MM.1S (cell line): ENCODE measurements around the gene SIM2.

ENCODE experiments used
- DNase-seq: peaks from one replicate; pipeline ENCODE4 v3.0.0-alpha.2; 2015
- H2AFZ ChIP-seq: fragments of 300-600 bp; sonication (generic); 2 replicates; pipeline ENCODE4 v1.6.0; 2016; ENCODE audit warnings: antibody characterized with exemption, low read length
- H3F3A ChIP-seq: fragments of 300-600 bp; sonication (generic); 2 replicates; pipeline ENCODE4 v1.6.1; 2016; ENCODE audit warnings: mild to moderate bottlenecking, antibody characterized with exemption, low read length, moderate library complexity, mixed read lengths; ENCODE audit not compliant: insufficient read depth
- H3K27ac ChIP-seq: fragments of 300-600 bp; sonication (generic); 2 replicates; pipeline ENCODE4 v1.5.1; 2016; ENCODE audit warnings: mild to moderate bottlenecking, low read length
- H3K27me3 ChIP-seq: fragments of 300-600 bp; sonication (generic); replicated peaks from 2 replicates; pipeline ENCODE4 v1.6.0; 2016; ENCODE audit warnings: low read length; ENCODE audit not compliant: insufficient read depth
- H3K36me3 ChIP-seq: fragments of 300-600 bp; sonication (generic); replicated peaks from 2 replicates; pipeline ENCODE4 v1.6.1; 2016; ENCODE audit warnings: mild to moderate bottlenecking, low read length, mixed read lengths; ENCODE audit not compliant: insufficient read depth
- H3K4me1 ChIP-seq: fragments of 300-600 bp; sonication (generic); 2 replicates; pipeline ENCODE4 v1.6.1; 2016; ENCODE audit warnings: low read length, mixed read lengths
- H3K4me2 ChIP-seq: fragments of 300-600 bp; sonication (generic); 2 replicates; pipeline ENCODE4 v1.6.0; 2016; ENCODE audit warnings: low read depth, low read length
- H3K4me3 ChIP-seq: fragments of 300-600 bp; sonication (generic); 2 replicates; pipeline ENCODE4 v1.5.1; 2016; ENCODE audit warnings: low read length, mixed read lengths
- H3K79me2 ChIP-seq: fragments of 300-600 bp; sonication (generic); 2 replicates; pipeline ENCODE4 v1.6.1; 2016; ENCODE audit warnings: mixed run types, low read length, mixed read lengths
- H3K9ac ChIP-seq: fragments of 300-600 bp; sonication (generic); 2 replicates; pipeline ENCODE4 v1.6.1; 2016; ENCODE audit warnings: low read length, mixed read lengths
- H3K9me2 ChIP-seq: fragments of 300-600 bp; sonication (generic); replicated peaks from 2 replicates; pipeline ENCODE4 v1.6.1; 2016; ENCODE audit warnings: mild to moderate bottlenecking, low read length, mixed read lengths; ENCODE audit not compliant: insufficient read depth
- H3K9me3 ChIP-seq: fragments of 300-600 bp; sonication (generic); replicated peaks from 2 replicates; pipeline ENCODE4 v1.6.1; 2016; ENCODE audit warnings: mild to moderate bottlenecking, low read length, mixed read lengths; ENCODE audit not compliant: insufficient read depth
- H4K20me1 ChIP-seq: fragments of 300-600 bp; sonication (generic); 2 replicates; pipeline ENCODE4 v1.6.1; 2016; ENCODE audit warnings: mild to moderate bottlenecking, low read length, moderate library complexity, mixed read lengths; ENCODE audit not compliant: insufficient read depth
- EZH2 ChIP-seq: fragments of 300-600 bp; sonication (generic); optimal IDR thresholded peaks from 2 replicates; pipeline ENCODE3; 2017; ENCODE audit warnings: low read depth, mild to moderate bottlenecking, antibody characterized with exemption, low read length, mixed read lengths
- EZH2phosphoT487 ChIP-seq: fragments of 300-600 bp; sonication (generic); IDR thresholded peaks from 2 replicates; pipeline ENCODE4 v1.6.1; 2018; ENCODE audit warnings: antibody characterized with exemption, low read length
- TF ChIP-seq, protein P1 (sequence below): fragments of 300-600 bp; sonication (generic); IDR thresholded peaks from 2 replicates; pipeline ENCODE4 v1.5.1; 2016; ENCODE audit warnings: antibody characterized with exemption, low read length, mixed read lengths

SIM2 gene

GRCh38 chr21:36694593-36695282, 4.2 kb upstream of the SIM2 start:
- no peaks in the 10 kb centered on the region for H3K79me2 ChIP-seq
- H3K27me3 ChIP-seq, result peaks cover 78% of the 10 kb centered on the region
- H4K20me1 ChIP-seq, result no peaks in the 10 kb centered on the region
- H3K36me3 ChIP-seq, result no peaks in the 10 kb centered on the region
- TF ChIP-seq EZH2phosphoT487, result no peak
- TF ChIP-seq, protein P1, sequence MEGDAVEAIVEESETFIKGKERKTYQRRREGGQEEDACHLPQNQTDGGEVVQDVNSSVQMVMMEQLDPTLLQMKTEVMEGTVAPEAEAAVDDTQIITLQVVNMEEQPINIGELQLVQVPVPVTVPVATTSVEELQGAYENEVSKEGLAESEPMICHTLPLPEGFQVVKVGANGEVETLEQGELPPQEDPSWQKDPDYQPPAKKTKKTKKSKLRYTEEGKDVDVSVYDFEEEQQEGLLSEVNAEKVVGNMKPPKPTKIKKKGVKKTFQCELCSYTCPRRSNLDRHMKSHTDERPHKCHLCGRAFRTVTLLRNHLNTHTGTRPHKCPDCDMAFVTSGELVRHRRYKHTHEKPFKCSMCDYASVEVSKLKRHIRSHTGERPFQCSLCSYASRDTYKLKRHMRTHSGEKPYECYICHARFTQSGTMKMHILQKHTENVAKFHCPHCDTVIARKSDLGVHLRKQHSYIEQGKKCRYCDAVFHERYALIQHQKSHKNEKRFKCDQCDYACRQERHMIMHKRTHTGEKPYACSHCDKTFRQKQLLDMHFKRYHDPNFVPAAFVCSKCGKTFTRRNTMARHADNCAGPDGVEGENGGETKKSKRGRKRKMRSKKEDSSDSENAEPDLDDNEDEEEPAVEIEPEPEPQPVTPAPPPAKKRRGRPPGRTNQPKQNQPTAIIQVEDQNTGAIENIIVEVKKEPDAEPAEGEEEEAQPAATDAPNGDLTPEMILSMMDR, result no peak
- H3F3A ChIP-seq, result no peaks in the 10 kb centered on the region
- no peak overlapping the region for H3K4me2 ChIP-seq
- DNase-seq, result no peak
- no peaks in the 10 kb centered on the region for H3K9me3 ChIP-seq
- H3K9me2 ChIP-seq, result no peaks in the 10 kb centered on the region
- H3K9ac ChIP-seq, result no peak overlapping the region
- no peak overlapping the region for H3K4me3 ChIP-seq
- H3K4me1 ChIP-seq, result no peaks in the 10 kb centered on the region
- no peak overlapping the region for H3K27ac ChIP-seq
- no peak overlapping the region for H2AFZ ChIP-seq

DNA sequence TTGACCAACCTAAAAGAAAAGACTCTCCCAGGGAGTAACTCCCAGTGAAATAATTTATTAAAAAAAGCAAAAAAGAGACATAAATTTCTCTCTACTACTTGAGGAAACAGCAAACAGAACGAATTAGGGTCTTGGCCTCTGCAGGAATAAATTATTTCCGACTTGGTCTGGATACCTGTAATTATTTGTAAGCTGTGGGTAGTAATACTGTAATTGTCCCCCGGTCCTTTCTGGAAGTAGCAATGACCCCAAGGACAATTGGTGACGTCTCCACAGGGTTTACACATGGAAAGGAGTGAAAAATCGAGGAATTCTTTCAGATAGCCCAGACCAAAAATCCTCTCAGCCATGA, 3.7 kb upstream of the SIM2 start:
- H3K4me3 ChIP-seq, result no peak overlapping the region
- no peaks in the 10 kb centered on the region for H3K4me1 ChIP-seq
- H3K27me3 ChIP-seq, result peaks cover 83% of the 10 kb centered on the region
- no peak overlapping the region for H3K4me2 ChIP-seq
- H2AFZ ChIP-seq, result no peak overlapping the region
- H3K9ac ChIP-seq, result no peak overlapping the region
- no peaks in the 10 kb centered on the region for H4K20me1 ChIP-seq
- no peaks in the 10 kb centered on the region for H3F3A ChIP-seq
- H3K27ac ChIP-seq, result no peak overlapping the region
- no peak for TF ChIP-seq EZH2phosphoT487
- no peak for TF ChIP-seq EZH2
- TF ChIP-seq, protein P1, result no peak
- H3K79me2 ChIP-seq, result no peaks in the 10 kb centered on the region
- no peaks in the 10 kb centered on the region for H3K9me2 ChIP-seq
- H3K36me3 ChIP-seq, result no peaks in the 10 kb centered on the region
- DNase-seq, result no peak
- no peaks in the 10 kb centered on the region for H3K9me3 ChIP-seq

DNA sequence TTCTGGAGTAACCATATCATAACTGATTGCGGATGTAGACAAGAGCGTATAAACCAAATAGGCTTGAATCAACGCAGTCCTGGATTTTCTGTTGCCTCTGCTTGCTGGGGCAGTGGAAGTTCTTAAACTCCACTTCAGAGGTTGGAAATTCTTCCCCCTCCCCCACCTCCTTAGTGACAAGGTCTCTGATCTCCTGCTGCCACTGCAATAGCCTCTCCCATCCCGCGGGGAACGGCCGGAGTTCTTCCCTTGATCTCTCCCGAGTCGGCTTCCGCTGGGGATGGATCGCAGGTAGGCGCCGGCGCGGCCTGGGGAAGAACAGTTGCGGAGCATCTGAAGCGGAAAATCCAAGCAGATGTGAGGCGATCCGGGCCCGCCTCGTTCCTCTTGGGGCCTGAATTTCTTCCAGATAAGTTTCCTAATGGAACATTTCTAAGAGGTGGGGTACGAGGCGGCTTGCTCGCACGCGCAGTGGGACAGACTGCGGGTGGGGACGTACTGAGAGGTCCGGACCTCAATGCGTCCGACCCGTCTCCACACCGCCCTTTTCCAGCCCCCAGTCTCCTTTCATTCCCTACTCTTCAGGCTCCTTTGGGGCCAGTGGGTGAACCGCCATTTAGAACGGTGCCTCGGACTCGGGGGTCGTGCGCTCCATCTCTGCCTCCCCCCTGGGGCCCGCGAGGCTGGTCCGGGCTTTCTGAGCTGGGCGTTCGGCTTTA, 3.1 kb upstream of the SIM2 start:
- Histone ChIP-seq H3K9ac (no peak overlapping the region), H3K36me3 (no peaks in the 10 kb centered on the region), H2AFZ (no peak overlapping the region), H3K9me2 (no peaks in the 10 kb centered on the region), H3K4me3 (no peak overlapping the region), H4K20me1 (no peaks in the 10 kb centered on the region), H3K4me1 (no peaks in the 10 kb centered on the region), H3K9me3 (no peaks in the 10 kb centered on the region), H3K79me2 (no peaks in the 10 kb centered on the region), H3K4me2 (no peak overlapping the region), H3K27ac (no peak overlapping the region), H3K27me3 (peaks cover 89% of the 10 kb centered on the region), H3F3A (no peaks in the 10 kb centered on the region)
- TF ChIP-seq, protein P1, result no peak
- TF ChIP-seq EZH2, result no peak
- TF ChIP-seq EZH2phosphoT487, result no peak
- DNase-seq, result no peak
